ENCODE measurements around the gene TLN1.

DNA sequence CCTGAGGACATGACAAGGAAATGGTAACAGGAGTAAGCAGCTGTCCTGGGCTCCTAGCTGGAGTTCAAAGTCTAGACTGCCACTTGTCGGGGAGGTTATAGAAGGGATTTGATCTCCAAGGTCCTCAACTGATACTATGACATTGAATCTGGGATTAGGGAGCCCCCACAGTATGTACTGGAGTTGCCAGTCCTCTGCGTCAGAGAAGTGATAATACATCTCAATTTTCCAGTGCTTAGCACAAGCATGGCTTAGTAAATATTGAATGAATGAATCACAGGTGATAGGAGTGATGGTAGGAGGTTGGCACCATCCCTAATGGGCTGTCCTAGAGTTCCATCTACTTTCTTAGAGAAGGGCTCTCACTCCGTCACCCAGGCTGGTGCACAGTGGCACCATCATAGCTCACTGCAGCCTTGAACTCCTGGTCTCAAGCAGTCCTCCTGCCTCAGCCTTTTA lies 36.0 kb downstream of the TLN1 start:
- TF ChIP-seq, protein P1, sequence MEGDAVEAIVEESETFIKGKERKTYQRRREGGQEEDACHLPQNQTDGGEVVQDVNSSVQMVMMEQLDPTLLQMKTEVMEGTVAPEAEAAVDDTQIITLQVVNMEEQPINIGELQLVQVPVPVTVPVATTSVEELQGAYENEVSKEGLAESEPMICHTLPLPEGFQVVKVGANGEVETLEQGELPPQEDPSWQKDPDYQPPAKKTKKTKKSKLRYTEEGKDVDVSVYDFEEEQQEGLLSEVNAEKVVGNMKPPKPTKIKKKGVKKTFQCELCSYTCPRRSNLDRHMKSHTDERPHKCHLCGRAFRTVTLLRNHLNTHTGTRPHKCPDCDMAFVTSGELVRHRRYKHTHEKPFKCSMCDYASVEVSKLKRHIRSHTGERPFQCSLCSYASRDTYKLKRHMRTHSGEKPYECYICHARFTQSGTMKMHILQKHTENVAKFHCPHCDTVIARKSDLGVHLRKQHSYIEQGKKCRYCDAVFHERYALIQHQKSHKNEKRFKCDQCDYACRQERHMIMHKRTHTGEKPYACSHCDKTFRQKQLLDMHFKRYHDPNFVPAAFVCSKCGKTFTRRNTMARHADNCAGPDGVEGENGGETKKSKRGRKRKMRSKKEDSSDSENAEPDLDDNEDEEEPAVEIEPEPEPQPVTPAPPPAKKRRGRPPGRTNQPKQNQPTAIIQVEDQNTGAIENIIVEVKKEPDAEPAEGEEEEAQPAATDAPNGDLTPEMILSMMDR (IDR thresholded peaks at IDR 0.05 in 4 of 5, conservative IDR thresholded peaks at IDR 0.05 in 1 of 5) = no peak
- no peak for TF ChIP-seq POLR2A (IDR thresholded peaks at IDR 0.05)

Measured in gastrocnemius medialis (tissue), 4 donors.